Ovary (tissue), 3 donors: Measurements from ENCODE around the gene KCNMA1.

ENCODE experiments used
- CTCF ChIP-seq, 3 donors: fragments of 450-650 bp in 2 of 3; fragments of 200-600 bp in 1 of 3; IDR thresholded peaks; one replicate each; pipeline versions ENCODE4 v1.5.1 to v1.8.0; 2016 to 2022; ENCODE audit warnings: antibody characterized with exemption in 3 of 3, mild to moderate bottlenecking in 1 of 3
- POLR2A ChIP-seq: fragments of 450-650 bp; IDR thresholded peaks from one replicate; pipeline ENCODE4 v1.6.1; 2017; ENCODE audit warnings: antibody characterized with exemption, mild to moderate bottlenecking, moderate library complexity
- donor health status: DM: no; HTN: no; CAD: no.

GRCh38 chr10:76829724-76830123 is 807.9 kb downstream of the KCNMA1 start:
- TF ChIP-seq CTCF (IDR thresholded peaks at IDR 0.05) (no peak), POLR2A (no peak)
